ENCODE measurements around the gene IL17REL.
"Not testable (repeated sequence)": the region's sequence is repeated elsewhere in the genome, so short reads cannot be mapped to it uniquely, and the experiment has no call there.

Gene IL17REL

GRCh38 chr22:49949914-49950292 lies 62.7 kb downstream of the IL17REL start:
- Histone ChIP-seq H3K4me3 (no peak overlapping the region), H3K27ac (no peak overlapping the region)
- DNase-seq (ENCODE audit: low spot score): no peak
- no peak for TF ChIP-seq CTCF (IDR thresholded peaks at IDR 0.05)

- no peak overlapping the region for H3K27ac ChIP-seq
- no peak for TF ChIP-seq CTCF (IDR thresholded peaks at IDR 0.05)
- H3K4me3 ChIP-seq: no peak overlapping the region
- DNase-seq (ENCODE audit: low spot score): no peak
Measured at GRCh38 chr22:49948958-49949913, 63.3 kb downstream of the IL17REL start.

- Histone ChIP-seq H3K4me3 (no peak overlapping the region), H3K27ac (no peak overlapping the region)
- no peak for TF ChIP-seq CTCF (IDR thresholded peaks at IDR 0.05)
- no peak for DNase-seq (ENCODE audit: low spot score)
Measured at GRCh38 chr22:49948116-49948957, 64.2 kb downstream of the IL17REL start.

- TF ChIP-seq CTCF (IDR thresholded peaks at IDR 0.05): no peak
- Histone ChIP-seq H3K4me3 (no peak overlapping the region), H3K27ac (no peak overlapping the region)
Measured at GRCh38 chr22:49947296-49947622, 65.3 kb downstream of the IL17REL start.

GRCh38 chr22:49946612-49947295 lies 65.8 kb downstream of the IL17REL start:
- no peak overlapping the region for H3K4me3 ChIP-seq
- TF ChIP-seq CTCF (IDR thresholded peaks at IDR 0.05): no peak
- DNase-seq (ENCODE audit: low spot score): no peak
- H3K27ac ChIP-seq: no peak overlapping the region

More at GRCh38 chr22:49947296-49947622, 65.3 kb downstream of the IL17REL start:
- no peak for DNase-seq (ENCODE audit: low spot score)

- not testable (repeated sequence) for DNase-seq (ENCODE audit: low spot score); H3K27ac ChIP-seq; H3K4me3 ChIP-seq
Measured at GRCh38 chr22:49945042-49945794, 67.3 kb downstream of the IL17REL start.
